ENCODE results near the gene KIRREL3. TPM values are rescaled to one million over a fixed set of nuclear protein-coding genes. Genes with fewer than 3 reads are reported as not detected.

KIRREL3 gene
- total RNA-seq, 1 donor from 2014 or later = 0.09 TPM

DNA sequence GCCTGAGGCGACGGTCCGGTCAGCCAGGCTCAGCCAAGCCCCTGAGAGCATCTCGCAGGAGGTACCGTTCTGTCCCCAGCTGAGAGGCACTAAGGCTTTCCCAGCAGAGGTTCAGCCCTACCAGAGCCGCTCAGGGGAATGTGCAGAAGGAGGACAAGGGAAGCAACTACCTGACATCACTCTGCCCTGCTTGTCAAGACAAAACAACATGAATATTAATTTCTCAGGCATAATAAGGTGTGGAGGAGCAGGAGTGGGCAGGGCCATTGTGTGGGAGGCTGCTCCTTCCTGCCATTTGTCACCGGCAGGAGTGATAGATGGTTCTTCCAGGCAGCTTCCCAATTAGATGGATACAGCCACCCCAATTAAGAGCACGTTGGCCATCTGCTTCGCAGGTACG is 181.4 kb downstream of the KIRREL3 start:
- intact Hi-C loops (cut with DNase I) = no loop called here
- no peak for DNase-seq (ENCODE audit: low spot score)
- no peak for ATAC-seq

DNA sequence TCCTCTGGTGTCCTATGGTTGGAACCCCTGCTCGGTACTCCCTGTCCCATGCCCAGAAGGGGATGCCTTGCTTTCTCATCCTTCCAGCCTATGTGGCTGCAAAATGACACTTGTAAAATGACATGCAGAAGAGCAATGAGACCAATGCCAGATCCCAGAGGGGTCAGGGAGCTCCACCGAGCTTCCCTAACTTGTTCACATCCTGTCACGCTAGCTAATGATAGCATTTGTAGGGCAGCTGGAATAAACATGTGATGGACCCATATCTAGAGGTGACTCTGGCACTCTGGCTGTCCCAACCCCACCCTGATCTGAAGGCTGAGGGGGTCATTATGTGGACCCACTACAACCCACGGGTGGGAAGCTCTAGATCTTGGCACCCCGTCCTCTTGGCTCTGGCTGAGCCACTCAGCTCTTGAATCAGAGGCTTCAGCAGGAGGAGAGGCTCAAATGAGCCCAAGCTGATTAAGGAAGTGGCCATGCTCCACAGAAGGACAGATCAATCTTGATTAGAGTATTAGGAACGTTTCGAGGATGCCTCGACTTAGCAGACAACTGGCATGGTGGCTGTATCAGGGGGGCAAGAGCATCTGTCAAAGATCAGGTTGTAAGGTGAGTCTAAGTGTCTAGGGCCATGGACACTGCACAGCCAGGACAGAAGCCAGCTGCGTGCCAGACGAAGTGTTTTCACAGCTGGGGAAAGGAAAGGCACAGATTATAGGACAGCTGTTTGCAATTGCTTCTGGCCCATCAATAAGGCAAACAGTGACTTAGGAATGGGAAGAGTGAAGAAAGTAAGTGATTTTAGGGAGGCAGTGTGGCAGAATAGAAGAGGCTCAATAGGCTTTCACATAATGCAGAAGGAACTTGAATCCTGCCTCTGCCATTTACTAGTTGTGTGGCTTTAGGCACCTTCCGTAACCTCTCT is 182.8 kb downstream of the KIRREL3 start:
- ATAC-seq (no peak), DNase-seq (ENCODE audit: low spot score) (no peak)
- intact Hi-C loops (cut with DNase I) = no loop called here

DNA sequence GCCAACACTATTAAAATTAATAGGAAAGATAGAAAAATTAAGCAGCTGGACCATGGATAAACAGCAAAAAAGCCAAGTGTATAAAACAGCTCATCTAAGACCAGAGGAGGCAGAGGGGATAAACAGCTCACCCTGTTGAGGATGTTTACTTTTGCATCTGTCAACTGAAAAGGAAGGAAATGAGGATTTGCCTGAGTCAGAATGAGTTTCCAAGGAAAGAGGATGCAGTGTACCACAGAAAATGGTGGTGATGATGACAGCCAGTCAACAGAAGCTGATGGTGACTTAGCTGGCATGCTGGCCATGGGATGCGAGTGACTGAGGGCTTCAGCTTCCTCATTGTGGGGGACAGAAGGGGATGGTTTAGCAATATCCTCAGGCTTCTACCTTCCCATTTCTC is 183.5 kb downstream of the KIRREL3 start:
- DNase-seq (ENCODE audit: low spot score) = no peak
- no peak for ATAC-seq
- intact Hi-C loops (cut with DNase I) = no loop called here

DNA sequence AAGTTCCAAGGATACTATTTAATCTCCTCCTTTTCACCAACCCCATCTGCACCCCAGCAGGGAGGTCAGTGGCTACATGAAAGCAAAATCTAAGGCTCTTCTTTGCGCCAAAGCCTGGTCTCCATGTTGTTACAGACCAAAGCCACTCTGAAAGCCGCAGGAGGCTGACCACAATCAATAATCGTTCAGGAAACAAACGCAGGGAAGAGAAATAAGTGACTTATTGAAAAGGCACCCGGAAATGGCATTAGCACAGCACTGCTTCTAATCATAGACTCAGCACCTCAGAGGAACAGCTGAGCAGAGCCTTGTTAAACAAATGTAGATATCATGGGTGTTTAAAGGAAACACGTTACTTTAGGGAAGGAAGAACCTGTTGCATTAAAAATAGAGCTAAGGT is 183.9 kb downstream of the KIRREL3 start:
- intact Hi-C loops (cut with DNase I) = no loop called here
- DNase-seq (ENCODE audit: low spot score) (no peak), ATAC-seq (no peak)

DNA sequence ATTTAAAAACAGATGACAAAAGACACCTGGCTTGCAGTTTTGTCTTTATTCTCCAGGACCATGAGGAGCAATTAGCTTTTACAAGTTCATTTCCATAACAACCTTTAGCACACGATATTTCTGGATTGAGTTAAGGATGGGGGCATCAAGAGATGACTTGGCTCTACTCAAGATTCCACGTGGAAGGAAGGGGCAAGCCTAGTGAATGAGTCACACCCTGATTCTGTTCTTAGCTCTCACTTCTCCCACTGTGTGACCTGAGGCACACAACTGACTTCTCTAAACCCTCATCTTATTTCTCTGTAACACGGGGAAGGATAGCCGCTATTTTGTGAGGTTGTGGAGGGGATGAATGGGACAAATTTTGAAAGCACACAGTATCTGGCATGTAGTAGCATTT is 185.5 kb downstream of the KIRREL3 start:
- DNase-seq (ENCODE audit: low spot score) = no peak
- no peak for ATAC-seq
- intact Hi-C loops (cut with DNase I) = no loop called here

DNA sequence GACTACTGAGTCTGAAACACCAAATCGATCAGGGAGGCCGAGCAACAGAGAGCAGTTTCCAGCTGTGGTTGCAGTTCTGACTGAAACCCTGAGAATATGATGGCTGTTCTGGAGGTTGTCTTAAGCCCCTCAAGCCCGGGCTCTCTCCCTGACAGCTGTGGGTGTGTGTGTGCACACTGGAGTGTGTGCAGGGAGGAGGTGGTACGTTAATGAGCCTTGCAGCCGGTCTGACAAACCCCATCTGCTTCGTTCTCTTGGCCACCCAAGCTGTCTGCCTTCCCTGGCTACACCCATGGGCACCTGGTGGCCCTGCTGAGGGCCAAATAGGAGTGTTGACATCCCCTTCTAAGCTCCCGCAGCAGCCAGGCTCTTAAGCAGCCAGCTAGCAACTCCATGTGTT is 189.8 kb downstream of the KIRREL3 start:
- intact Hi-C loops (cut with DNase I) = no loop called here
- no peak for DNase-seq (ENCODE audit: low spot score)
- ATAC-seq = no peak

DNA sequence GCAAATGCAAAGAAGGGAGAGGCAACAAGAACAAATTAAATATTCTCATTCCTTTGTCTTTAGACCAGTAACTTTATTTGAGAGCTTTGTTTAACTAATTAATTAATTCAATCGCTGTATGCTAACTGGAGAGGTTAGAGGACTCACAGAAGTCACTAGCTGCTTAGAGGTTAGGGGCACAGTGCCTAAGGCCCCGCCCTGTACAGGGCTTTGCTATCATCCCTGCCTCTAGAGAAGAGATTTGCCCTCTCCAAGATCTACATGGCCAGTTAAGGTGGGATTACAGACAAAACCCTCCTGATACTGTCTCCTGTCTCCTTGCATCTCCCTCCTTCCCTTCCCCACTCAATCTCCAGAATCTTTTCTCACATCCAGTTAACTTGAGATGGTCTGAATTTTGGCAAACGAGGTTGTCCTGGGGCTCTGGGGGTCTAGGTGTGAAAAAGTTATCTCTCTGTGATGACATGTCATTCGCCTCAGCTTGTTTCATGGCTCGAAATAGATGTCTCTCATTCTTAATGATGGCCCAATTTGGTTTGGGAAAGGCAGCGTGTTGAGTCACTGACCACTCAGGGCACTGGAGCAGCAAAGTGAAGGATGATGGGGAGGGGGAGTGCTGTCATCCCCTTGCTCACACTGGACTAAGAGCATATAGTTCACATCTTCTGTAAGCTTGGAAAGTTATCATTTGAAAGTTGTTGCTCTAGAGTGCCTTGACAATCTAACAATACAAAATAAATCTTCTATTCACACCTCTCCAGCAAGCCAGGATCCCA is 190.9 kb downstream of the KIRREL3 start:
- ATAC-seq = no peak
- intact Hi-C loops (cut with DNase I) = no loop called here
- no peak for DNase-seq (ENCODE audit: low spot score)

DNA sequence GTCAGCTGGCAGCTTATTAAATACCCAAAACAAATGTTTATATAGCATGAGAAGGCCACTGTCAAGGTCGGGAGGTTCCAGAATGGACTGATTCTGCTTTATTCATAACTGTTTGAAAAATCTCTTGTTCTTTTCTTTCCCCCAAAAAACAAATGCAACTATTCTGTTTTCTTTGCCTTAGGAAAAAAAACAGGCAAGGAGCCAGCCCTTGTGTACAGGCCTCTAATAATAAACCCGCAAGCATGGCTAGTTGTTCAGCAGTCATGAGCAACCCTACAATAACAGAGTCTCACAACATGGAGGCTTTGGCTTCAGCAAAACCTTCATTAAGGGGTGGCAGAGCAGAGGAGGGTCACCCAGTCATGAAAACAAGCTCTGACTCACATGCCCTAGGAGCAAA is 191.7 kb downstream of the KIRREL3 start:
- intact Hi-C loops (cut with DNase I) = no loop called here
- ATAC-seq (no peak), DNase-seq (ENCODE audit: low spot score) (no peak)

DNA sequence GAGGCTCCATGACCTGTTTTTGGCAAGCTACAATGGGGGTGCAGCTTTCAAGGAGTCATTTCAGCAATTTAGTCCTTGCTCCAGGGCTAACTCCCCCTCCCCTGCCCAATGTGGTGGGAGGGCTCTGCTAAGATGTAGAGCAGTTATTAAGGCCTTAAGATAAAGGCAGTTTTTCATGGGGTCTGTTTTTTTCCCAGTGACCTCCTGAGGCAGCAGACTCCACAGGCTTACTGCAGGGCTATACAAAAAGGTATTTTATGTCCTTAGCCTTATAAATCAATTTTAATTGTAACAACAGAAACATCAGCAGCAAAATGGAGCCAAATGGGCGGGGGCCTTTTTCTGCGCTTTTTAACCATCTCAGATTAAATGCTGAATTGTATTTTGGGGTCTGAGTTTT is 192.3 kb downstream of the KIRREL3 start:
- intact Hi-C loops (cut with DNase I) = no loop called here
- no peak for ATAC-seq
- DNase-seq (ENCODE audit: low spot score) = no peak

DNA sequence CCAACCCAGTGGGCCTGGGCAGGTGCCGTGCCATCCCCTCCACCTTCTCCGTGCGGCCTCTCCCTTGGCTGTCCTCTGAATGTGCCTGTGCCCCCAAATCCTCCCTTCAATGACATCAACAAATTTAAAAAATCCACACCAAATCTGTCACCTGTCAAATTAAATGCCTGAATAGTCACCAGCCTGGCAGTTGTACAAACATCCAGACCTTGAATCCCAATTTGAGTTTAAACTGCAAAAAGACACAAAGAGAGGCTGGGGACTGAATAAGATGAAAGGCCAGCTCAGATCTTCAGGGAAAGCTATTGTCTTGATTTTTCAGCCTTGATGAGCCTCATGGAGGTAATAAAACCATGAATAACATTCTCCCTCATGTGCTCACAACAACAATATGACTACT is 194.7 kb downstream of the KIRREL3 start:
- DNase-seq (ENCODE audit: low spot score) (no peak), ATAC-seq (no peak)
- intact Hi-C loops (cut with DNase I) = no loop called here

DNA sequence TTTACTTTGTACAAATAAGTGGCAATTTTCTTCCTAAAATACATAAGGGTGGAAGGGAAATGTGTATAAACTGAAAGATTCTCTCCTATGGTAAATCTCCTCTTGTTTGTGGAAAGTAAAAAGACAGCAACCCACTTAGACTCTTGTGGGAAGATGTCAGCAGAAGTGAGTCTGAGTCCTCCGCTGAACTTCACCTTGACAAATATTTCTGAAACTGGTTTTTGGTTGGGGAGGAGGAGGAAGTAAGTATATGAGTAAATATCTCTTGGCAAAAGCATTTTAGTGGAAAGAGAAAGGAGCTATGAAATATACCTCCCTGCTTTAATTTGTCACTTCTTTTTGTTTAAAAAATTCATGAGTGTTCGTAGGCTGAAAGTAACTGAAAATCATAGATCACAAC is 196.2 kb downstream of the KIRREL3 start:
- DNase-seq (ENCODE audit: low spot score) (no peak), ATAC-seq (no peak)
- intact Hi-C loops (cut with DNase I) = no loop called here

DNA sequence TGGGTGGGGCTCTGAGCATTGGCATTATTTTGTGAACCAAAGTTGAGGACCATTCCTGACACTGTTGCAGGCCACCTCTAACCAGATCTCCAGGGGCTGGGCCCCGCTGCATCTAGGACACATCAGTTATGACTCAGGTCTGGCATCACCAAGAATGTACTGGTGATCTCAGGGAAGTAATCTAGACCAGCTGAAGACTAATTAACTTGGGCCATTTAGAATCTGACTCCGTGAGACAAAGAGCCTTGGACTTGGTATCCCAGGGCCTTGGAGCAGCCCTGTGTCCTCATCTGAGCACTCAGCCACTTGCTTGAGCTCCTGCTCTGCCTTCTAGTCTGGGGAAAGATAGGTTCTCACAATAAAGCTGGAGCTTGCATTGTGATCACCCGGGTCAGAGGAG is 200.6 kb downstream of the KIRREL3 start:
- DNase-seq (ENCODE audit: low spot score) = no peak
- ATAC-seq = no peak
- intact Hi-C loops (cut with DNase I) = no loop called here

DNA sequence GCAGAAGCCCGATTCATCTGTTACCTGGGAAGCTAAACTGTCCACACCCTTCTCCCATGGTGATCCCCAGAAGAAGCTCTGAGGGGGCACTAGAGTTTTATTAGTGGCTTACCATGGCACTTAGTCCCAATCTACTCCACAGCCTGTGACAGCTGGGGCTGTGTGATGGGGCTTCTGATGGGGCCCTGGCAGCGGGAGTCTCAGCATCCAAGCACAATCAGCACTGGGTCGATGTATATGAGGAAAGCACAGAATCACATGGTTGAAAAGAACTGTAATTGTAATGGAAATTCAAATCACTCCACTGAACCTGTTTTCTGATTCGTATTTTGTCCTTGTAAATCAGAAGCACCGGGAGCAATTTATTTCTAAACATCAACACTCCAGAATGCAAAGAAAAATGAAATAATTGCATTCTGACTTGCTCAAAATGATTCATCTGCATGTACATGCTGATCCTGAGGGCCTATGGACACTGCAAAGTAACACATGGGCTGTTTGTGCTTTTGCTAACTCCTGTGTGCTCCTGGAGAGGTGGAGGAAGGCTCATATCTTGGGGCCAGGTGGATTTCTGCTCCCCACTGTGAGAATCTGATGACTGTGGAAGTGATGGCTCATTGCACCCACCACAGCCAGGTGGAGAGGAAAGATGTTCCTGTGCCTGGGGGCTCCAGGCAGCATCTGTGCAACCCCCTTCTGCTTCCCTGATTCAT is 203.0 kb downstream of the KIRREL3 start:
- DNase-seq (ENCODE audit: low spot score) = no peak
- no peak for ATAC-seq
- intact Hi-C loops (cut with DNase I) = no loop called here

DNA sequence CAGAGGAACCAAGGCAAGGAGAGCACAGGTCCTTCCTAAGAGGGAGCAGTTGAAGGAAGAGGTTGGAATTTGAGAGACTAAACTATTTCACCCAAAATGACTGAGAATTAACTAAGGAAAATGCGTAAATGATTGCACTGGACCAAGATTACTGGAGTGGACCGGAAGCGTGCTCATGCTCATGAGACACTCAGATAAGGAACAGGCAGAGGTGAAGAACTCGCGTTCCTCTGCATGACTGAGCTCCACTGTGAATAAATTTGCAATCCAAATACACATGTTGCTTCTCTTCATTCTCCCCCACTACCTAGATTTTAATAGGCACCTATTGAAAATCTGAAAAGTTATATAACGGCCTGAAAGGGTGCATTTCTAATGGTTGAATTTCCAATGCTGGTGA is 207.0 kb downstream of the KIRREL3 start:
- intact Hi-C loops (cut with DNase I) = no loop called here
- ATAC-seq (no peak), DNase-seq (ENCODE audit: low spot score) (no peak)

DNA sequence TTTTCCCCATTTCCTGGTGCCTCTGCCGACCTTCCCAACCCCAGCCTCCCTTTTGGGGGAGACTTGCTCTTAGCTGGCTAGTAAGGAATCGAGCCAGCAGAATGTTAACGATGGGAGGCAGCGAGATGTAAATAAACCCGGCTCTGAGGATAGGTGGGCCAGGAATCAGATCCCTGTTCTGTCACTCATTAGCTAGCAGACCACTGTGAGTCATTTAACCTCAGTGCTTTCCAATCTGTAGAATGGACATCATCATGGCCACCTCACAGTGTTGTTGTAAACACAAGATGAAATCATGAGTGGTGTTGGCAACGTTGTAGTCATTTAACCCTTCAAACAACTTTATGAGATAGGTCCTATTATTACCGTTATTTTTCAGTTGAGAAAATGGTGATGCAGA is 208.6 kb downstream of the KIRREL3 start:
- intact Hi-C loops (cut with DNase I) = no loop called here

DNA sequence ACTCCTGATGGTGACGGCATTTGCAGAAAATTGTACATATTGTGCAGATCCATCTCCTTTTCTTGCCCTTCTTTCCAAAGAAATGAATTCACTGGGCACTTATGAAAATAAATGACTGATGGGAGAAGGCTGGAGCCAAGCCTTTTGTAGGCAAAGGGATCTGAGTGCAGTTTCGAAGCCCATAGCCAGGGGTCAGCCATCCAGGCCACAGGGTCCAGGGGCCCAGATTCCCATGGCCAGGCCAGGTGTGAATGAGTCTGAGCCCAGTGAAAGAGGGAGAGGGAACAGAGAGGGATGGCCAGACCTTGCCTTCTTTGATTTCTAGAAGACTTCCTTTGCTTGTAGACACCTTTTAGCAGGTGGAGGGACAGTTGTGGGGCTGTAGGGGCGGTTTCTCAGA is 209.1 kb downstream of the KIRREL3 start:
- intact Hi-C loops (cut with DNase I) = no loop called here
- ATAC-seq (no peak), DNase-seq (ENCODE audit: low spot score) (no peak)

More for the DNA sequence above, 208.6 kb downstream of the KIRREL3 start:
- no peak for ATAC-seq
- DNase-seq (ENCODE audit: low spot score) = no peak

DNA sequence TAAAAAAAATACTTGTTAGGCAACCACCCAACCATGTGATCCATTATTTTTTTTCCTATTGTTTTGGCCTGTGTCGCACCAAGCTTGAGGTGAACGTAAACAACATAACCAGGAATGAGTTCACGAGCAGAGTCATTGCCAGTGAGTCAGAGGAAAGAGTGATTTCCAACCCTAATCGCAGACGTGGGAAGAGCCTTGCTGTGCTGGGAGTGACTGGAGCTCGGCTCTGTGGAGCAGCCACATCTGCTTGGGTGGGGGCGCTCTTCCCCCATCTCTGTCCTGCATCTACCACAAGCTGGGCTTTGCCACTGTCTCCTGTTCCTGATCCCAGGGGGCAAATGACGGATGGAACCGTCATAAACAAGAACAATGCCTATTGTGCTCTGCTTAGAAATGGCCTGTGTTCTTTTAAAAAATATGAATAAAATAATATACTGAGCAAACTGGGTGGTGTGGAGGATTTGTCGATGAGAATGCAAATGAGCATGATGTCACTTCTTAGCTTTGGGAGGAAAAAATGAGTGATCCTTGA is 210.0 kb downstream of the KIRREL3 start:
- intact Hi-C loops (cut with DNase I) = no loop called here
- ATAC-seq (no peak), DNase-seq (ENCODE audit: low spot score) (no peak)

DNA sequence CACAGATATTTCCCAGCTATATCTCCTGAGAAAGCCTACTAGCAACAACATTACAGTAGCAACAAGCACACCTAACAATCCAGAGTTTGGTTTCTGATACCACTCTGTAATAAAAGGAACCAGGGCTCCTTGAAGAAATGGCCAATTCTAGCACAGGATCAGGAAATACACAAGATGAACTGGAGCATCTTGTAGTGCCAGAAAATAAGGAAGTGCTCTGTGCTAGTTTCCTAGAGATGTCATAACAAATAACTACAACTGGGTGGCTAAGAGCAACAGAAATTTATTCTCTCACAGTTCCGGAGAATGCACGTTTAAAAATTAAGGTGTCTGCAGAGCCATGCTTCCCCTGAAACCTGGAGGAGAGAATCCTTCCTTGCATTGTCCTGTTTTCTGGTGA is 217.8 kb downstream of the KIRREL3 start:
- intact Hi-C loops (cut with DNase I) = no loop called here

DNA sequence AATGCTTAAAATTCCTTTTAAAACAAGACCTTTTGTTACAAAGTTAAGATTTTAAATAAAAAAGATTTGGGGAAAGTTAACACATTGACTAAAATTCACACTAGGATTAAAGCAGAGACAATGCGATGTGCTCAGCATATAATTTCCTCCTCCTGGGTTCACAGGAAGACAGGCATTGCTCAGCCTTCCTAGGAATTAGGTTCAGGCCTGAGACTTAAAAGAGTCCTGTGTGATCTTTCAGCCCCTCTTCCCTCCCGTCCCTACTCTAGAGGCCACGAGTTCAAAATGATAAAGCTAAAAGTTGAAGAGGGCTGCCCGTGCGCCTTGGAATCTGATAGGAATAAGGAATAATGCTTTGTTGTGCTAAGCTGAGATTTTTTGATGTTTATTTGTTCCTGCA is 218.6 kb downstream of the KIRREL3 start:
- intact Hi-C loops (cut with DNase I) = no loop called here
- DNase-seq (ENCODE audit: low spot score) = no peak
- ATAC-seq = no peak

More for the DNA sequence above, 217.8 kb downstream of the KIRREL3 start:
- DNase-seq (ENCODE audit: low spot score) = no peak
- no peak for ATAC-seq

DNA sequence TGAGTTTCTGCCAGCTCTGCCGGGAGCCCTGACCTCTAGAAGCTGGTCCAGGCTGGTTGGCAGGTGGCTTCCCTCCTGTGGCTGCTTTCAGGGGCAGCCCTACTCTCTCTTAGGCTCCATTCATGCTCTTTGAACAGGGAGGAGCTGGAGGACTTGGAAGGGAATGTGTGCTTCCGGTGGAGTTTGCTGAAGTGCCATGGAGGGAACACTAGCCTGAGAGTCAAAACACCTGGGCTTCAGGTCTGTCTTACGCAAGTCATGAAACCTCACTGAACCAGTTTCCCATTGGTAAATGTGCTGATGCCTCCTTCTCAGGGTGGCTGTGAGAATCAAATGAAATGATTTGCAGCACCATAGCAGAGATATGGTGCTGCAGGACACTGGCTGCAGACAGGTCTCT is 224.5 kb downstream of the KIRREL3 start:
- no peak for ATAC-seq

More for the DNA sequence above, 224.5 kb downstream of the KIRREL3 start:
- intact Hi-C loops (cut with DNase I) = no loop called here
- no peak for DNase-seq (ENCODE audit: low spot score)

All from sciatic nerve (tissue), 2 donors.